Ureter (tissue), 1 donor: ENCODE data around the gene KDM1B. TPM values are rescaled to one million over a fixed set of nuclear protein-coding genes. Genes with fewer than 3 reads are reported as not detected.
"Not testable (repeated sequence)": the region's sequence is repeated elsewhere in the genome, so short reads cannot be mapped to it uniquely, and the experiment has no call there.

Experiments
- DNase-seq: peaks from one replicate; pipeline ENCODE4 v3.0.0-alpha.2; 2020; ENCODE audit warnings: low spot score
- total RNA-seq: library from RNA; stranded (reverse); gene quantifications from one replicate; pipeline ENCODE4 v1.2.4, GENCODE V29; 2023
- donor health status: DM: yes; HTN: yes; CAD: no.

Gene KDM1B
- total RNA-seq, 1 donor from 2014 or later: 18.8 TPM

DNA sequence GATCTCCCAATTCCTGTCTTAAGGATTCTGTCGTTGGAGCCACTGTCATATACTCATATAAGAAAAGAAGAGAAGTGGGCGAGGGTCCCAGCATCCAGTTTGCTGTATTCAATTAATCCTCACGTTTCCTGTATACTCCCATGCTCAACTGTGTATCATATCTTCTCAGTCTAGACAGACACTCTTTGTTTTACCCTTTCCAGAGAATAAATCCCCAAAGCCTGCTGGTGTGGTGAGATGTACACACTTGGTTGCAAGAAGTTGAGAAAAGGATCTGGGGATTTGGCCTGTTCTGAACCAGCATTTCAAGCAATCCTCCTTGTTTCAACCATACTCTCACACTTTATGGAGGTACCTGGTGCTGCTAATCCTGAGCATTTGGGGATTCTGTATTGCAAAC, 3.4 kb upstream of the KDM1B start:
- DNase-seq: no peak

- no peak for DNase-seq
Measured at GRCh38 chr6:18153311-18153703, 1.9 kb upstream of the KDM1B start.

DNA sequence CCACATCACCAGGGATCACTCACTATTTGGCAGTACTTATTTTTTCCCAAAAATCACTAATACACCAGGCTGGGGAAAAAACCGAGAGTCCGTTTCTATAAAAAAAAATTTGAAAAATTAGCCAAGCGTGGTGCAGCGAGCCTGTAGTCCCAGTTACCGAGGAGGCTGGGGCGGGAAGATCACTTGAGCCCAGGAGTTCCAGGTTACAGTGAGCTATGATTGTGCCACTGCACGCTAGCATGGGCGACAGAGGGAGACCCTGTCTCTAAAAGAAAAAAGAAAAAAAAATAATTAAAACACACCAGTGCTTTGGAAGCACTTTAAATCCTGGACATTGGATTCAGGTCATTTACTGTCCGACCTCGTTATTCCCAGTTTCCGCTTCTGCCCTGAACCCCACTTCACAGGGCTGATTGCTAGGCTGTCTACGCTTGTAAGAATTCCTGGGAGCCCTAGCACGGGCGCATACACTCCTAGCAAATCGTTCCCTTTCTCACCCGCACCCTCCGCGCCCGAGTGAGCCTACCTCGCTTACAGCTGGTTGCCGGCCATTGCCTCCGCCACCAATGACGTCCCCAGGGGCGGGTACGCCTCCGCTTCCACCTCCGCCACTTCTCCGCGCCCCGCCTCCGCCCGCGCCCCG, 594 bp upstream of the KDM1B start, which contains the start of gene TPMT:
Gene TPMT (minus strand): TSS at position 571 of the 643 bp plus-strand sequence. CDS start 5,950 bp downstream, outside the sequence.
- no peak for DNase-seq

DNA sequence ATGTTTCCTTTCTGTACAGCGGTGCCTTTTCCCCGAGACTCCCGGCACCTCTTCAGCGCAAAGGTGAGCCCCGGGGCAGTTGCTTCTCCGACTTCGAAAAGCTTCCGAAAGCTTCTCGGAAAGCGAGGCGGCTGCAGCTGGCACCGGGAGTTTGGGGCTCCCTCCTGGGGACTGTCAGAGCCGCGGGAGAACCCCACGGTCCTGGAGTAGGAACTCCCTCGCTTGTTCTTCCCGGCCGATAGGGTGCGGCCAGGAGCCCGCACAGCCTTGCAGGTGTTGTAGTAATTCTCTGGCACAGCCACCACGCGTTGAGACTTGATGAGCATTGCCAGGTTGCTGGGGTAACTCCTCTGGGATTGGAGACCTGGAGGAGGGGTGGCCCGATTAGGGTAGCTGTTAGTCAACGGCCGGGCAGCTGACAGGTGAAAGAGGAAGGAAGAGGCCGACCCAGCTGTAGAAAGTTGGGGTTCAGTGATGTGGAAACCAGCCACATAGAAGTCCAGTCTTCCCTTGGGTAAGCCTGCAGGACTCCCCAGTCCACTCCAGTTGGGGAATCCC, 721 bp downstream of the KDM1B start:
- peak; percentile 80 for DNase-seq

- no peak for DNase-seq
Measured at GRCh38 chr6:18160911-18161310, 5.7 kb downstream of the KDM1B start.

GRCh38 chr6:18161431-18161830, 6.2 kb downstream of the KDM1B start:
- no peak for DNase-seq

DNA sequence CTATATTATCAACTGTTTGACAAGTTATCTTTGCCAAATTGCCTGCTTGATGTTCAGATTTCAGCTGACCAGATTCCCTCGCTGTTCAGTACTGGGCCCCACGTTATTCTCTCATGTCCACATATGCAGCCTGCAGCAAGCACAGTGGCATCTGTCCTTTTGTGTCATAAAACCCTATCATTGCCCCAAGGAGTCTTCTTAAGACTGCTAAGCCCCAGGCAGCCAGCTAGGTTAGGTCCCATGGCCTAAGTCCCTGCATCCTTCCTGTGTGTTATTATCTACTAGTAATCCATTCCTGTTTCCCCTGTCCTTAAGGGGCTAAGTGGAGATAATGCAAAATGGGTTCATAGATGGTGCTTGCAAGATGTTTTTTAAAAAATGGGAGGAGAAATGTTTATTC, 7.2 kb downstream of the KDM1B start:
- DNase-seq: no peak

DNA sequence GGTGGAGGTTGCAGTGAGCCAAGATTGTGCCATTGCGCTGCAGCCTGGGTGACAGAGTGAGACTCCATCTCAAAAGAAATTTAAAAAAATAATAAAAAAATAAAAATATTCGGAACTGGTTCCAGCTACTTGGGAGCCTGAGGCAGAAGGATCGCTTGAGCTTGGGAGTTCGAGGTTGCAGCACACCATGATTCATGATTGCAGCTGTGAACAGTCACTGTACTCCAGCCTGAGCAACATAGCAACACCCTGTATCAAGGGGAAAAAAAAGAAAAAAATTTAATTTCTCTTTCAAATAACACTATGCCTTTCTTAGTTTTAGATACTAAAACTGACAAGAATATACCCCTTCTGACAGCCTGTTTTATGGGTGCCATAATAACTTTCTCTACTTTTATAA, 10.5 kb downstream of the KDM1B start:
- no peak for DNase-seq

GRCh38 chr6:18166312-18167036, 11.3 kb downstream of the KDM1B start:
- DNase-seq: no peak

- no peak for DNase-seq
Measured at GRCh38 chr6:18168264-18168663, 13.0 kb downstream of the KDM1B start.

DNA sequence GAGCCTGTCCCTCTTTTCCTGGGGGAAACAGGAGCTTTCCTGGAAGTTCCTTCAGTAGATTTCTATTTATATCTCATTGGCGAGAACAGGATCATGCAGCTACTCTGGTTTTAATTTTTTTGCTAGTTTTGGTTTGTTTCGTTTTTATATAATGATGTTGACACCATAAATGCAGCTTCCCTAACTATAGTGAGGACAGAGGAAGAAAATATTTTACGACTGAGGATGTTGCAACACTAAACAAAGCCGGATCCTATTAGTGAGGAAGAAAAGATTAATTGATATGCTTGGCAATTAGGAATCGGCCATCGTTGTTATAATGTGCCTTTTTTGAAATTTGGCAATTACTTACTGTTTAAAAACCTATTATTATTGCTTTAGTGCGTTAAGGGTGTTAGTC, 16.6 kb downstream of the KDM1B start:
- no peak for DNase-seq

DNA sequence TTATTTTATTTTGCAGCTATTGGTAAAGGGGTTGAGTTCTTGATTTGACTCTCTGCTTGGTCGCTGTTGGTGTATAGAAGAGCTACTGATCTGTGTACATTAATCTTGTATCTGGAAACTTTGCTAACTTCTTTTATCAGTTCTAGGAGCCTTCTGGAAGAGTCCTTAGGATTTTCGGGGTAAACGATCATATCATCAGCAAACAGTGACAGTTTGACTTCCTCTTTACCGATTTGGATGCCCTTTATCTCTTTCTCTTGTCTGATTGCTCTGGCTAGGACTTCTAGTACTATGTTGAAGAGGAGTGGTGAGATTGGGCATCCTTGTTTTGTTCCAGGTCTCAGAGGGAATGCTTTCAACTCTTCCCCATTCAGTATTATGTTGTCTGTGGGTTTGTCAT, 21.0 kb downstream of the KDM1B start:
- DNase-seq: not testable (repeated sequence)

GRCh38 chr6:18177286-18177965, 22.2 kb downstream of the KDM1B start:
- no peak for DNase-seq

- no peak for DNase-seq
Measured at GRCh38 chr6:18178960-18179615, 23.9 kb downstream of the KDM1B start.

DNA sequence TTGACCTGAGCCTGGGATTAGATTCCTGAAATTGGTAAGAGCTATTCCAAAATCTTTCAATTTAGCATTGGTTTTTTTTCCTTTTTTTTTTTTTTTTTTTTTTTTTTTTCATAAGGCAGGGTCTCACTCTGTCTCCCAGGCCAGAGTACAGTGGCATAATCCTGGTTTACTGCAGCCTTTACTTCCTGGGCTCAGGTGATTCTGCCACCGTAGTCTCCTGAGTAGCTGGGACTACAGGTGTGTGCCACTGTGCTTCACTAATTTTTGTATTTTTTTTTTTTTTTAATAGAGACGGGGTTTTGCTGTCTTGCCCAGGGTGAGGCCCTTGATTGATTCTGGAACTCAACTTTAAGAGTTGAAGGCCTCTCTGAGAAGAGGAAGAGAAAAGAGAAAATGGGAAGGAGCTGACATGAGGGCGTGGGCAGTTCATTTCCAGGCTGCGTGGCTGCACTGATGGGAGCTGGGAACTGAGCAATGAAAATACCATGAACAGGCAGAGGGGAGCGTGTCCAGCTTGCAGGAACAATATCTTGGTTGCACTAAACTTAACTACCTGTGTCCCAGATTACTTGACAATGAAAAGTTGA, 24.6 kb downstream of the KDM1B start:
- DNase-seq: no peak

DNA sequence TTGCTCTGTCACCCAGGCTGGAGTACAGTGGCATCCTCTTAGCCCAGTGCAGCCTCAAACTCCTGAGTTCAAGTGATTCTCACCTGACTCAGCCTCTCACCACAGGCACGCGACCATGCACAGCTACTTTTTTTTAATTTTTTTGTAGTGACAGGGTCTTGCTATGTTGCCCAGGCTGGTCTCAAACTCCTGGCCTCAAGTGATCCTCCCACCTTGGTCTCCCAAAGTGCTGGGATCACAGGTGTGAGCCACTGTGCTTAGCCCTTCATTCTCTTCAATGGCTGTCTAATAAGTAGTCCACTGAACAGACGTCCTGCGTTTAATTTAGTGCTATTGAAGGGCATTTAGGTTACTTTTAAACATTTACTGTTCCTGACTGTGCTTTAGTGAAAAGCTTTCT, 27.3 kb downstream of the KDM1B start:
- no peak for DNase-seq

DNA sequence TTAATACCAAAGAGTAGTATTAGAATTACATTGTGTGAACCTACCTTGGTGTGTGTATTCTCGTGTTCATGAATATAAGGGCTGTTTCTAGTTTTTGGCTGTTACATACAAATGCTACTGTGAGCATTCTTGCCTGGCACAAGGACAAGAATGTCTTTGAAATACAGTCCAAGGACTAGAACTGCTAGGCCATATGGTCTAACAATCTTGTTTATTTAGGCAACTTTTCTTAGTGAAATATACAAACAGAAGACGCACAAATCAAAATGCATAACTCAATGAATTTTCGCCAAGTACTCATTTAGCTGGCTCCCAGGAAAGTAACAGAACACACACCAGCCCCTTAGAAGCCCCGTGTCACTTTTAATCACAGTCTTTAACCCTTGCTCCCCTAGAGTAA, 28.5 kb downstream of the KDM1B start:
- no peak for DNase-seq

DNA sequence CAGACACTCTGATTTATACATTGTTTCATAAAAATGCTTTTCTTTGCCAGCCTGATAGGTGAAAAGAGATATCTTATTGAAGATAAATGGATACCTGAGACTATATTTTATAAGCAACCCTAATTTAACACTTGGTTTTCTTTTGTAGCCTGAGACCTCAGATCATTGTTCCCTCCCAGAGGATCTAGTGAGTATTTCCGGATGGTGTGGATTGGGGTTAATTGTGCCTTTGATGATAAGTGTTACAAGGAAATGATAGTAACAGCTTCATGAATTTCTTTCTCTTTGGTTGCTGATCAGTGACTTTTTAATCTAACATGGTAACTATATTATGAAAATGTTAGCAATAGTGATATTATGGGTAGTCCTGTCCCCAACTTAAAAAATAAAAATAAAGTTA, 30.4 kb downstream of the KDM1B start:
- no peak for DNase-seq

DNA sequence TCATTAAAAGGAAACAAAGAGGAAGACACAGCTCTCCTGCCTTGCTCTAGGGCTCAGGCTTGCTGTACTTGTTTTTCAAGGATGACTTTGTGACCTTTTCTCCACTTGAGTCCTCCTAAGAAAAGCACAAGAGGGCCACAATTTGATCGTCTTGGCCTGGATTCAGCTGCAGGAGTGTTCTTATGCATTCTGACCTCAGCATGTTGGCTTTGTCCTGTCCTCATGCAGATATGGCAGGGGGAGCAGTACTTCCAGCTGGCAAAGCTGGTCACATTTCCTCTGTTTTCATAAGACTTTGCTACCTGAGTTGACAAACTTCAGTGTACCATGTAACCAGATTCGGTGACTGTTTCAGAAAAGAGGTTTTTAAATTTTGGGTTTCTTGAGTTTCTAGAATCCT, 30.8 kb downstream of the KDM1B start:
- no peak for DNase-seq

DNA sequence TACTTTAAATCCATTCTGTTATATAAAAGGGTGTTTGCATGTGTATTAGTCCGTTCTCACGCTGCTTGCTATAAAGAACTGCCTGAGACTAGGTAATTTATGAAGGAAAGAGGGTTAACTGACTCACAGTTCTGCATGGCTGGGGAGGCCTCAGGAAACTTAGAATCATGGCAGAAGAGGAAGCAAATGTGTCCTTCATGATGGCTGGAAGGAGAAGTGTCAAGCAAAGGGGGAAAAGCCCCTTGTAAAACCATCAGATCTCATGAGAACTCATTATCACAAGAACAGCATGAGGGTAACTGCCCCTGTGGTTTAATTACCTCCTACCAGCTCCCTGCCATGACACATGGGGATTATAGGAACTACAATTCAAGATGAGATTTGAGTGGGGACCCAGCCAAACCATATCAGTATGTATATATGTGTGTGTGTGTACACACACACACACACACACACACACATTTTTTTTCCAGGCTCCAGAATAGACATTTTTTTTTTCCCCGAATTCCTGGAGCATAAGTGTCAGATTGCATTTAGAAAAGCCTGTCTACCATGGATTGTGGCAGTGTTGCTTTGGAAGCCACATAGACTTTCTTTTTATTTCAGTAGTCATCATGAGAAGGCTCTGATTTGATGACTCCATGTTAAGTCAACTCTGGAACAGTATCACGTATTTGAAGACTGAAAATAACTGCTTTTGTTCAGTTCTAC, 31.5 kb downstream of the KDM1B start:
- DNase-seq: no peak

DNA sequence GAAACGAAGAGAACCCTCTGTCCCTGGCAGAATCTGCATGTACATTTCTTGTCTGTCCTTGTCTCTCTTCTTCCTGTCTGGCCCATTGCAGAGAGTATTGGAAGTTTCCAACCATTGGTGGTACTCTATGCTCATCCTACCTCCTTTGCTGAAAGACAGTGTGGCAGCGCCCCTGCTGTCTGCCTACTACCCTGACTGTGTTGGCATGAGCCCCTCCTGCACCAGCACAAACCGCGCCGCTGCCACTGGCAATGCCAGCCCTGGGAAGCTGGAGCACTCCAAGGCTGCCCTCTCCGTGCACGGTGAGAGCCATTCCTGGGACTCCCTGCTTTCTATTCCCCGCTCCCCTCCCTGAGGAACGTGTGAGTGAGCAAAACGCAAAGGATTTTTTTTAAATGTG, 32.5 kb downstream of the KDM1B start:
- no peak for DNase-seq
